Measurements from ENCODE around the gene FAM168A.
"Not testable (repeated sequence)": the region's sequence is repeated elsewhere in the genome, so short reads cannot be mapped to it uniquely, and the experiment has no call there.

Gene FAM168A

DNA sequence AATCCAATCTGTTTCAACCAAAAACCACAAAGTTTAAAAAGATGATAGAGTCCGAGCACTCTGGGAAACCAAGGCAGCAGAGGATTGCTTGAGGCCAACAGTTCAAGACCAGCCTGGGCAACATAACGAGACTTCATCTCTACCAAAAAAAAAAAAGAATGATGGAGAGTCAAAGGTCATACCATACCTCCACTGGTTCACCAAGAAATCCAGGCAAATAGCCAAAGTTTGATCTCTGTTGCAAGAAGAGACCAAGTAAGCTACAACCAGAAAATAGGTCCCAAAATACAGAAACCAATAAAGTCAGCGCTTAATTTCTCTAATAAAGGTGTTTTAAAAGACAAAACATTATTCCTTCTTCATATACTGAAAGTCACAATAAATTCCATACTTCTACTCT is 13.1 kb downstream of the FAM168A start:
- H3K27me3 ChIP-seq, result no peaks in the 10 kb centered on the region
- H3K4me3 ChIP-seq (ENCODE audit: low read depth in 1 of 2, low read length in 1 of 2), result no peak overlapping the region
- no peaks in the 10 kb centered on the region for H3K9me3 ChIP-seq
- H3K27ac ChIP-seq, result peak overlapping the region; percentile 60
- no peaks in the 10 kb centered on the region for H3K36me3 ChIP-seq
- TF ChIP-seq, protein P1, sequence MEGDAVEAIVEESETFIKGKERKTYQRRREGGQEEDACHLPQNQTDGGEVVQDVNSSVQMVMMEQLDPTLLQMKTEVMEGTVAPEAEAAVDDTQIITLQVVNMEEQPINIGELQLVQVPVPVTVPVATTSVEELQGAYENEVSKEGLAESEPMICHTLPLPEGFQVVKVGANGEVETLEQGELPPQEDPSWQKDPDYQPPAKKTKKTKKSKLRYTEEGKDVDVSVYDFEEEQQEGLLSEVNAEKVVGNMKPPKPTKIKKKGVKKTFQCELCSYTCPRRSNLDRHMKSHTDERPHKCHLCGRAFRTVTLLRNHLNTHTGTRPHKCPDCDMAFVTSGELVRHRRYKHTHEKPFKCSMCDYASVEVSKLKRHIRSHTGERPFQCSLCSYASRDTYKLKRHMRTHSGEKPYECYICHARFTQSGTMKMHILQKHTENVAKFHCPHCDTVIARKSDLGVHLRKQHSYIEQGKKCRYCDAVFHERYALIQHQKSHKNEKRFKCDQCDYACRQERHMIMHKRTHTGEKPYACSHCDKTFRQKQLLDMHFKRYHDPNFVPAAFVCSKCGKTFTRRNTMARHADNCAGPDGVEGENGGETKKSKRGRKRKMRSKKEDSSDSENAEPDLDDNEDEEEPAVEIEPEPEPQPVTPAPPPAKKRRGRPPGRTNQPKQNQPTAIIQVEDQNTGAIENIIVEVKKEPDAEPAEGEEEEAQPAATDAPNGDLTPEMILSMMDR (IDR thresholded peaks at IDR 0.05), result no peak
- peaks cover 36 to 40% of the 10 kb centered on the region in 2 experiments for H3K4me1 ChIP-seq (ENCODE audit: control insufficient read depth in 1 of 2, insufficient read depth in 1 of 2, low read depth in 1 of 2, low read length in 1 of 2)

DNA sequence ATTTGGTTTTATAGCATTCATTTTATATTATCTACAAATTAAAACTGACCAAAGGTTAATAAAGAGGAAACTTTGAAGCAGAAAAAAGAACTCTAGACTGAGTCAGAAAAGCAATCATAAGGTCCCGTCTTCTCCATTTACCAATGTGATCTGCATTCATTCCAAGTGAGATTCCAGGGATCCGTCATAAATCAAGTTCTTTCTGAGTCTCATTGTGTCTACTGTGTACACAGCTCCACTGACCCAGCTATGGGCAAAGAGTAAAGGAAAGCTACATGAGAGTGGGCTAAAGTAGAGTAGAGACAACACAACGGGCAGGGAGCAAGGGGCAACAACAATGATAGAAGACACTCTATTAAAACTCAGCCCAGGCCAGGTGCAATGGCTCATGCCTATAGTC is 15.3 kb downstream of the FAM168A start:
- Histone ChIP-seq H3K27ac (no peak overlapping the region), H3K9me3 (no peaks in the 10 kb centered on the region), H3K4me1 (ENCODE audit: control insufficient read depth in 1 of 2, insufficient read depth in 1 of 2, low read depth in 1 of 2, low read length in 1 of 2) (peaks cover 34 to 38% of the 10 kb centered on the region in 2 experiments), H3K4me3 (ENCODE audit: low read depth in 1 of 2, low read length in 1 of 2) (no peak overlapping the region), H3K27me3 (no peaks in the 10 kb centered on the region), H3K36me3 (peaks cover 5% of the 10 kb centered on the region)
- TF ChIP-seq, protein P1 (IDR thresholded peaks at IDR 0.05), result no peak

DNA sequence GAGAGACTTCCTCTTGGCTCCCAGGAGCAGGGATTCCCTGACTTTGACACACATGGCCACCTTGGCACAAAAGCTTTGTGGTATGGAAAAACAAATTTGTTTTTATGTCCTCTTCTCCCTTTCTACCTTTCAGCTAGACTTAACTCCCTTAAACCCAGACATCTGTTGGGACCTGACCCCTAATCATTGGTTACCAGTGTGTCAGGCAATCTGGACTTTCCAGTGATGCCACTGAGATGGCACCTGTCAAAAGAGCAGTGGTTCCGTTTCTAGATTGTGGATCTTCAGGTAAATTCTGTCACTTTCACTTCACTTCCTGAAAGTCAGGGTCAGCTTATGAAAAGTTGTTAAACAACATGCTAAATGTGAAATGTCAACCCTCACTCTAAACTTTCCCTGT is 17.2 kb downstream of the FAM168A start:
- peaks cover 16 to 19% of the 10 kb centered on the region in 2 experiments for H3K4me1 ChIP-seq (ENCODE audit: control insufficient read depth in 1 of 2, insufficient read depth in 1 of 2, low read depth in 1 of 2, low read length in 1 of 2)
- H3K36me3 ChIP-seq; H3K27ac ChIP-seq; H3K27me3 ChIP-seq; H3K9me3 ChIP-seq; H3K4me3 ChIP-seq (ENCODE audit: low read depth in 1 of 2, low read length in 1 of 2): not testable (repeated sequence)

DNA sequence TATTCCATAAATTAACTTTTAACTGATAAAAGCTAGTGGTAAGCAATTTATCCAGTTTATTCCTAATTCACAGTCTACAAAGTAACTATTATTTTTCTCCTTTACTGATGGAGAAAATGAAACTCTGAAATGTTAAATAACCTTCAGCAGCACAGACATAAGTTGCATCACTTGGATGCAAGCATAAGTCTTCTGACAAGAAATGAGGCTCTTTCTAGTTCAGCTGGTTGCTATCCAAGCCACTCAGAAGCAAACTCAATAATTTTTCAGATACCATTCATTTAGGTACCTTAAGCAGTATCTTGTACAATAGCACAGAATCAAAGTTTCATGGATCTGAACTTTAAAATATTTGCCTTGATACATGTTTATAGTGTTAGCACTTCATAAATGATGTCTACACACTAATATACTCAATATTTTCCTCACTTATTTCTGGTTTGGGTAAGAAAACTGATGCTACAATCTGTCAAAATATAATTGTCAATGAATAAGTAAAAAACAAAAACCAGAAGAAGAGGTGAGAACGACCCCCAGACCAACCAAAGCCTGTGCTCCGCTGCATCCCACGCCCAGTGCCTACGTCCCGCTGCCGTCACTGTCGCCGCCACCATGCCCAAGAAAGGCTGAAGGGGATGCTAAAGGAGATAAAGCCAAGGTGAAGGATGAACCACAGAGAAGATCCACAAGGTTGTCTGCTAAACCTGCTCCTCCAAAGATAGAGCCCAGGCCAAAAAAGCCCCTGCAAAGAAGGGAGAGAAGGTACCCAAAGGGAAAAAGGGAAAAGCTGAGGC is 18.1 kb downstream of the FAM168A start:
- TF ChIP-seq, protein P1 (IDR thresholded peaks at IDR 0.05), result no peak
- H3K27me3 ChIP-seq, result no peaks in the 10 kb centered on the region
- H3K9me3 ChIP-seq, result no peaks in the 10 kb centered on the region
- H3K4me3 ChIP-seq (ENCODE audit: low read depth in 1 of 2, low read length in 1 of 2), result no peak overlapping the region
- no peak overlapping the region for H3K27ac ChIP-seq
- peaks cover 7 to 12% of the 10 kb centered on the region in 2 experiments for H3K4me1 ChIP-seq (ENCODE audit: control insufficient read depth in 1 of 2, insufficient read depth in 1 of 2, low read depth in 1 of 2, low read length in 1 of 2)
- peaks cover 5% of the 10 kb centered on the region for H3K36me3 ChIP-seq

DNA sequence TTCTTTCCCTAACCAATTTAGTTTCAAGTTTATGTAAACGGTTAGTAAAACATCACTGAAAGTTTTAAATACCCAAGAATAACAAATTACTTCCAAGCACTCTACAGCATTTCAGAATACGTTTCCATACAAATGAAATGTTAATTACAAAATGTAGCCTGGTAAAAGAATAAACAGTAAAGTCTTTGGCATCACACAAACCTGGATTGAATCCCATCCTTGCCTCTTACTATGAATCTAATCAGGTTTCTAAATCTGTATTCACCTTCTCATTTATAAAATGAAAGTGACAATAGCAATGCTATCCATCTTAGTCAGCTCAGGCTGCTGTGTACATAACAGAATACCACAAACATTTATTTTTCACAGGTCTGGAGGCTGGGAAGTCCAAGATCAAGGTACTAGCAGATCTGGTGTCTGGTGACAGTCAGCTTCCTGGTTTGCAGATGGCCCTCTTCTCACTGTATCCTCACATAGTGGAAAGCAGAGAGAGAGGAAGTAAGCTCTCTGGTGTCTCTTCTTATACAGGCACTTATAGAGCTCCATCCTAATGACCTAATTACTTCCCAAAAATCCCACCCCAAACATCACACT is 19.2 kb downstream of the FAM168A start:
- peak overlapping the region; percentile 44 for H3K27ac ChIP-seq
- no peaks in the 10 kb centered on the region for H3K9me3 ChIP-seq
- H3K4me1 ChIP-seq (ENCODE audit: control insufficient read depth in 1 of 2, insufficient read depth in 1 of 2, low read depth in 1 of 2, low read length in 1 of 2), result peaks cover 0 to 10% of the 10 kb centered on the region in 2 experiments
- H3K4me3 ChIP-seq (ENCODE audit: low read depth in 1 of 2, low read length in 1 of 2), result no peak overlapping the region
- H3K36me3 ChIP-seq, result peaks cover 5% of the 10 kb centered on the region
- TF ChIP-seq, protein P1 (IDR thresholded peaks at IDR 0.05), result no peak
- H3K27me3 ChIP-seq, result no peaks in the 10 kb centered on the region

DNA sequence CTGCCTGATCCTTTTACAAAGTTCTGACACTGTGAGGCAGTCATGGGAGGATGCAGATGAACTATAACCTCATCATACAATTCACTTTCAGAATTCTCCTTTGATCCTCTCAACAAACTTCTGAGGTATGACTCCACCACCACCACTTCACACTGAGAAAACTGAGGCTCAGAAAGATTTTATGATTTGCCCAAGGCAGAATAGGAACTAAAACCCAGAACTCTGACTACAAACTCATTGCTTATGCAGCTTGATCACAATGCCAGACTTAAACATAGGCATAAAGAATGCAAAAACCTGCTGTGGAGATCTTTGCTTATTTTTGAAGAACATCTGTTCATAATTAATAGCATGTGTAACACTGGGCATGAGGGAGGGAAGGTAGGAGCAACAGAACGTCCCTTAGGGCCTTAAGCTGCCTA is 20.4 kb downstream of the FAM168A start:
- Histone ChIP-seq H3K36me3 (peaks cover 5% of the 10 kb centered on the region), H3K27ac (no peak overlapping the region), H3K4me1 (ENCODE audit: control insufficient read depth in 1 of 2, insufficient read depth in 1 of 2, low read depth in 1 of 2, low read length in 1 of 2) (peaks cover 0 to 10% of the 10 kb centered on the region in 2 experiments), H3K4me3 (ENCODE audit: low read depth in 1 of 2, low read length in 1 of 2) (no peak overlapping the region), H3K9me3 (no peaks in the 10 kb centered on the region), H3K27me3 (no peaks in the 10 kb centered on the region)
- TF ChIP-seq, protein P1 (IDR thresholded peaks at IDR 0.05), result no peak
